OCI-LY1 (cell line): ENCODE results near the gene STX2.
"Not testable (repeated sequence)": the region's sequence is repeated elsewhere in the genome, so short reads cannot be mapped to it uniquely, and the experiment has no call there.

ENCODE experiments used
- H2AFZ ChIP-seq: fragments of 200-600 bp; sonication (generic), shearing (Covaris generic); 2 replicates; pipeline ENCODE4 v1.6.0; 2014; ENCODE audit warnings: antibody characterized with exemption, mild to moderate bottlenecking, low read length
- H3F3A ChIP-seq: fragments of 200-600 bp; sonication (generic), shearing (Covaris generic); 2 replicates; pipeline ENCODE4 v1.6.0; 2014; ENCODE audit warnings: mild to moderate bottlenecking, antibody characterized with exemption, low read length, moderate library complexity; ENCODE audit not compliant: insufficient read depth
- H3K27ac ChIP-seq: fragments of 200-600 bp; sonication (generic); 2 replicates; pipeline ENCODE4 v1.5.1; 2014; ENCODE audit warnings: low read length, mixed run types, mild to moderate bottlenecking, low read depth; ENCODE audit not compliant: poor library complexity, severe bottlenecking
- H3K27me3 ChIP-seq: fragments of 200-600 bp; sonication (generic); 2 replicates; pipeline ENCODE4 v1.6.0; 2014; ENCODE audit warnings: antibody characterized with exemption, mild to moderate bottlenecking, low read length, moderate library complexity; ENCODE audit not compliant: insufficient read depth
- H3K36me3 ChIP-seq: fragments of 200-600 bp; sonication (generic); 2 replicates; pipeline ENCODE4 v1.6.1; 2014; ENCODE audit warnings: mild to moderate bottlenecking, antibody characterized with exemption, low read length, moderate library complexity, mixed read lengths; ENCODE audit not compliant: insufficient read depth
- H3K4me1 ChIP-seq: fragments of 200-600 bp; sonication (generic); 2 replicates; pipeline ENCODE4 v1.5.1; 2014; ENCODE audit warnings: mild to moderate bottlenecking, low read length, moderate library complexity; ENCODE audit not compliant: insufficient read depth, severe bottlenecking
- H3K4me2 ChIP-seq: fragments of 200-600 bp; sonication (generic), shearing (Covaris generic); 2 replicates; pipeline ENCODE4 v1.6.1; 2014; ENCODE audit warnings: low read length
- H3K4me3 ChIP-seq: fragments of 200-600 bp; sonication (generic); 2 replicates; pipeline ENCODE4 v1.5.1; 2014; ENCODE audit warnings: low read length, low read depth, mild to moderate bottlenecking, mixed read lengths; ENCODE audit not compliant: poor library complexity, severe bottlenecking
- H3K79me2 ChIP-seq: fragments of 200-600 bp; shearing (Covaris generic); 2 replicates; pipeline ENCODE4 v1.6.1; 2016; ENCODE audit warnings: mixed run types, low read length, mixed read lengths; ENCODE audit not compliant: insufficient read depth
- H3K9ac ChIP-seq: fragments of 200-600 bp; sonication (generic), shearing (Covaris generic); 2 replicates; pipeline ENCODE4 v1.6.1; 2014; ENCODE audit warnings: mild to moderate bottlenecking, low read length, mixed read lengths
- H3K9me2 ChIP-seq: fragments of 200-600 bp; sonication (generic), shearing (Covaris generic); 2 replicates; pipeline ENCODE4 v1.6.1; 2014; ENCODE audit warnings: low read depth, mild to moderate bottlenecking, low read length, mixed read lengths
- H3K9me3 ChIP-seq: fragments of 200-600 bp; shearing (Covaris generic); 2 replicates; pipeline ENCODE4 v1.6.1; 2014; ENCODE audit warnings: low read length, mixed read lengths
- H4K20me1 ChIP-seq: fragments of 200-600 bp; sonication (generic), shearing (Covaris generic); 2 replicates; pipeline ENCODE4 v1.6.0; 2016; ENCODE audit warnings: mild to moderate bottlenecking, low read length; ENCODE audit not compliant: insufficient read depth
- EZH2 ChIP-seq: fragments of 200-600 bp; sonication (generic), shearing (Covaris generic); IDR thresholded peaks from 2 replicates; pipeline ENCODE4 v1.8.0; 2017; ENCODE audit warnings: borderline replicate concordance, mixed run types, mild to moderate bottlenecking, antibody characterized with exemption, low read length, moderate library complexity, mixed read lengths
- TF ChIP-seq, protein P1 (sequence below): fragments of 200-600 bp; sonication (generic), shearing (Covaris generic); IDR thresholded peaks from 2 replicates; pipeline ENCODE4 v1.5.1; 2017; ENCODE audit warnings: mild to moderate bottlenecking, antibody characterized with exemption, low read length, moderate library complexity, mixed read lengths

STX2 gene

GRCh38 chr12:130783110-130783715 is 55.8 kb downstream of the STX2 start:
- Histone ChIP-seq H3K27me3 (no peaks in the 10 kb centered on the region), H3K36me3 (peaks cover 22% of the 10 kb centered on the region), H2AFZ (no peak overlapping the region), H4K20me1 (no peaks in the 10 kb centered on the region), H3K4me1 (no peaks in the 10 kb centered on the region), H3K9ac (no peak overlapping the region), H3K4me2 (no peak overlapping the region), H3K4me3 (no peak overlapping the region), H3K9me2 (no peaks in the 10 kb centered on the region), H3K79me2 (no peaks in the 10 kb centered on the region), H3F3A (no peaks in the 10 kb centered on the region), H3K27ac (no peak overlapping the region), H3K9me3 (0 out of 2 replicates have a peak, but pooled peaks cover 4% of the 10 kb centered on the region)
- TF ChIP-seq EZH2: no peak
- TF ChIP-seq, protein P1, sequence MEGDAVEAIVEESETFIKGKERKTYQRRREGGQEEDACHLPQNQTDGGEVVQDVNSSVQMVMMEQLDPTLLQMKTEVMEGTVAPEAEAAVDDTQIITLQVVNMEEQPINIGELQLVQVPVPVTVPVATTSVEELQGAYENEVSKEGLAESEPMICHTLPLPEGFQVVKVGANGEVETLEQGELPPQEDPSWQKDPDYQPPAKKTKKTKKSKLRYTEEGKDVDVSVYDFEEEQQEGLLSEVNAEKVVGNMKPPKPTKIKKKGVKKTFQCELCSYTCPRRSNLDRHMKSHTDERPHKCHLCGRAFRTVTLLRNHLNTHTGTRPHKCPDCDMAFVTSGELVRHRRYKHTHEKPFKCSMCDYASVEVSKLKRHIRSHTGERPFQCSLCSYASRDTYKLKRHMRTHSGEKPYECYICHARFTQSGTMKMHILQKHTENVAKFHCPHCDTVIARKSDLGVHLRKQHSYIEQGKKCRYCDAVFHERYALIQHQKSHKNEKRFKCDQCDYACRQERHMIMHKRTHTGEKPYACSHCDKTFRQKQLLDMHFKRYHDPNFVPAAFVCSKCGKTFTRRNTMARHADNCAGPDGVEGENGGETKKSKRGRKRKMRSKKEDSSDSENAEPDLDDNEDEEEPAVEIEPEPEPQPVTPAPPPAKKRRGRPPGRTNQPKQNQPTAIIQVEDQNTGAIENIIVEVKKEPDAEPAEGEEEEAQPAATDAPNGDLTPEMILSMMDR: no peak

DNA sequence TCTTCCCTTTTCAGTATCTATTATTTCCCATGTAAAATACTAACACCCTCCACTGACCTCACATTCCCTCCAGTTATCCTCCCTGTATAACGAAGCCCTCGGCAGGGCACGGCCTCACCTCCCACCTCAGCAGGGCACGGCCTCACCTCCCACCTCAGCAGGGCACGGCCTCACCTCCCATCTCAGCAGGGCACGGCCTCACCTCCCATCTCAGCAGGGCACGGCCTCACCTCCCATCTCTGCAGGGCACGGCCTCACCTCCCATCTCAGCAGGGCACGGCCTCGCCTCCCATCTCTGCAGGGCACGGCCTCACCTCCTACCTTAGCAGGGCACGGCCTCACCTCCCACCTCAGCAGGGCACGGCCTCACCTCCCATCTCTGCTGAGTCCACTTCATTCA is 56.8 kb downstream of the STX2 start:
- not testable (repeated sequence) for H3K9me3 ChIP-seq, H3K9me2 ChIP-seq, H3F3A ChIP-seq, H3K27me3 ChIP-seq, H4K20me1 ChIP-seq, H2AFZ ChIP-seq, H3K4me3 ChIP-seq, H3K4me2 ChIP-seq, H3K27ac ChIP-seq, H3K9ac ChIP-seq, H3K79me2 ChIP-seq, H3K4me1 ChIP-seq
- peaks cover 22% of the 10 kb centered on the region for H3K36me3 ChIP-seq

DNA sequence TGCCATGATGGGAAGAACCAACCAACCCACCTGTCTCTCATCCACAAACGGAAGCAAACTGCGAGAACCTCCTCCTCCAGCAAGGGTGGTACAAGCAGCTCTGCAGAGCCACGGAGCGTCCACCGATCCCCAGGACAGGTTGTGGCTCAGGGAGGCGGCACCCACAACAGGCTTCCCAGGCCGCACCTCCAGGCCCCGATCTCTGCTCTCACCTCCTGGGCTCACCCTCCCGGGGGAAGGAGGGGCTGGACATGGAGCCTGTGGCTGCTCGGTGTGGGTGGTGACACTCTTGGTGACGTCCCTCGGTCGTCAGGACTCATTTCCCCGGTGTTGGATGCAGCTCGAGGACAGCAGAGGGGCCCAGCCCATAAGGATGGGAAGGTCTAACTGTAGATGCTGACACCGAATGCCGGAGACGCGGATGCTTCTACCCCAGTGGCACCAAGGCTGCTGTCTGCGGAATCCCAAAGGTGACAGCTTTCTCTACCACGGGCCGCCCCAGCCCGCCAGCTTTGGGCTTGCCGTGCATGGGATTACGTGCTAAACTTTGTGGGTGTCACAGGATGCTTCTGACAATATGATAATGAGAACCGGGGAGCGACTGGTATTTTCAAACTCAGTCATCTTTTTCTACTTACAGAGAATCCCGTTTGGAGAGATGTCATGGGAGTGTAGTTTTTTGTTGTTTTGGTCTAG is 58.0 kb downstream of the STX2 start:
- H3F3A ChIP-seq: no peaks in the 10 kb centered on the region
- H3K79me2 ChIP-seq: no peaks in the 10 kb centered on the region
- no peaks in the 10 kb centered on the region for H3K4me1 ChIP-seq
- H3K27ac ChIP-seq: no peak overlapping the region
- peaks cover 8% of the 10 kb centered on the region; the same call in 1 of the 2 replicates for H3K27me3 ChIP-seq
- no peaks in the 10 kb centered on the region for H3K9me2 ChIP-seq
- H3K4me2 ChIP-seq: no peak overlapping the region
- no peaks in the 10 kb centered on the region for H4K20me1 ChIP-seq
- peaks cover 20% of the 10 kb centered on the region for H3K36me3 ChIP-seq
- no peak overlapping the region for H3K4me3 ChIP-seq
- H3K9me3 ChIP-seq: 0 out of 2 replicates have a peak, but pooled peaks cover 4% of the 10 kb centered on the region
- H2AFZ ChIP-seq: no peak overlapping the region
- no peak overlapping the region for H3K9ac ChIP-seq
- TF ChIP-seq, protein P1: no peak

GRCh38 chr12:130780325-130780724 is 58.7 kb downstream of the STX2 start:
- Histone ChIP-seq H3K79me2 (no peaks in the 10 kb centered on the region), H3K9ac (no peak overlapping the region), H4K20me1 (no peaks in the 10 kb centered on the region), H3K4me1 (no peaks in the 10 kb centered on the region), H3K9me3 (0 out of 2 replicates have a peak, but pooled peaks cover 4% of the 10 kb centered on the region), H2AFZ (no peak overlapping the region), H3K36me3 (peaks cover 18% of the 10 kb centered on the region), H3K4me3 (no peak overlapping the region), H3K27ac (no peak overlapping the region), H3F3A (no peaks in the 10 kb centered on the region), H3K27me3 (peaks cover 8% of the 10 kb centered on the region; the same call in 1 of the 2 replicates), H3K9me2 (no peaks in the 10 kb centered on the region), H3K4me2 (no peak overlapping the region)
- no peak for TF ChIP-seq EZH2
- TF ChIP-seq, protein P1: no peak
